ENCODE results near the gene INSR.
"Not testable (repeated sequence)": the region's sequence is repeated elsewhere in the genome, so short reads cannot be mapped to it uniquely, and the experiment has no call there.

Gene INSR

DNA sequence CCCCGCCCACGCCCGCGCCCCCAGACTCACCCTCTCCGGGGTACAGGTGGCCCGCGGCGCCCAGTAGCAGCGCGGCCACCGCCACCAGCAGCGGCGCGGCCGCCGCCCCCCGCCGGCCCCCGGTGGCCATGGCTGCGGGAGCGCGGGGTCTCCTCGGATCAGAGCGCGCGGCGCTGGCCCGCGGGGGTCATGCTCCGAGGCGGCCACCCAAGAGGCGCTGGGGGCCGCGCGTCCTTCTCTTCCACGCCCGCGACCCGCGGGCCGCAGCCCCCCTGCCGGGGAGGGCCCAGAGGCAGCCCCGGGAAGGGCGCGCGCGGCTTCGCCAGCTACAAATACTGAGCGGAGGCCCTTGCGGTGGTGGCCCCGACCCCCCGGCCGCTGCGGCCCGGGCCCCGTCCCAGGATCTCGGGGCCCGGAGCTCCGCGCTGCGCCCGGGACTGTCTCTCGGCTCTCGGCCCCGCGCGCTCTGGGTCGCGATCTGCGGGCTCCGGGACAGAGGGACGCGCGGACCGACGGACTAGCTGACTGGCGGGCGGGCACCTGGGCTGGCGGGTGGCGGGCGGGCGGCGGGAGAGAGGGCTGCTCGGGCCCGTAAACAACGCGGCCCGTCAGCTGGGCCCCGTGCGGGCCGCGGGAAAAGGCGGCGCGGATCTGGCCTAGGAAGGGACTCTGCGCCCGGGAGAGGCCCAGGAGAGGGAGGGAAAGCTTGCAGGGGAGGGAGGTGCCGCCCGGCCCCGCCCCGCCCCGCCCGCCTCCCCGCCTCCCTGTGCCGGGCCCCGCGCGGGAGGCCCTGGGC is at the start of gene INSR:
INSR (minus strand) TSS at position 653 of the 796 bp plus-strand sequence; CDS start at position 130, 523 bp downstream.
- DNase-seq (ENCODE audit: low read depth in 2 of 2): peak; percentile 42 to 64

DNA sequence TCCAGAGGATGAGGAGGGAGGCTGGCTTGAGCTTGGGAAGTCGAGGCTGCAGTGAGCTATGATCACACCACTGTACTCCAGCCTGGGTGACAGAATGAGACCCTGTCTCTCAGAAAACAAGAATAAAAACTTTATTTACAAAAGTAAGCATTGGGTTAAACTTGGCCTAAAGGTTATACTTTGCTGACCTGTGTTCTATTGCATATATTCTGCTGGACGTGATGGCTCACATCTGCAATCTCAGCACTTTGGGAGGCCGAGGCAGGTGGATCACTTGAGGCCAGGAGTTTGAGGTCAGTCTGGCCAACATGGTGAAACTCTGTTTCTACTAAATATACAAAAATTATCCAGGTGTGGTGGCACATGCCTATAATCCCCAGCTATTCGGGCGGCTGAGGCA is 47.9 kb upstream of the INSR start:
- DNase-seq (ENCODE audit: low read depth in 2 of 2): no peak

DNA sequence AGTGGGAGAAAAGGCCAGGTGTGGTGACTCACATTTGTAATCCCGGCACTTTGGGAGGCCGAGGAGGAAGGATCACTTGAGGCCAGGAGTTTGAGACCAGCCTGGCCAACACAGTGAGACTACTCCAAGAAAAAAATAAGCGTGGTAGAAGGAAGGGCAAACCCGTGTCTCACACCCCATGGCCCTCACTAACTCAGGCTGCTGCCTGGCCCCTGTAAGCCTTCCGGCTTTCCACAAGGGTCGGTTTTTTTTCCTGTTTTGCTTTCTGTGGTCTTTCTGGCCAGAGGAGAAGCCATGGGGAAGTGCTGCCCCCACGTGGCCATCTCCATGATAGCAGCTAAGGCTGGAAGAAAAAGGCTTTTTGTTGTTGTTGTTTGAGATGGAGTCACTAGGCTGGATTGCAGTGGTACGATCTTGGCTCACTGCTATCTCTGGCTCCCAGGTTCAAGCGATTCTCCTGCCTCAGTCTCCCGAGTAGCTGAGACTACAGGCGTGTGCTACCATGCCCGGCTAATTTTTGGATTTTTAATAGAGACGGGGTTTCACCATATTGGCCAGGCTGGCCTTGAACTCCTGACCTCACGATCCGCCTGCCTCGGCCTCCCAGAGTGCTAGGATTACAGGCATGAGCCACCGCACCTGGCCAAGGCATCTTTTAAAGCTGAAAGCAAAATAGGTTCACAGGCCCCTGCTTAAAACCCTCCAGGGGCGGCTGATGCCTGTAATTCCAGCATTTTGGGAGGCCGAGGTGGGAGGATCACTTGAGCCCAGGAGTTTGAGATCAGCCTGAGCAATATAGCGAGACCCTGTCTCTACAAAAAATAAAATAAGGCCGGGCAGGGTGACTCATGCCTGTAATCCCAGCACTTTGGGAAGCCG is 47.0 kb upstream of the INSR start:
- DNase-seq (ENCODE audit: low read depth in 2 of 2): peak; percentile 82 to 84

DNA sequence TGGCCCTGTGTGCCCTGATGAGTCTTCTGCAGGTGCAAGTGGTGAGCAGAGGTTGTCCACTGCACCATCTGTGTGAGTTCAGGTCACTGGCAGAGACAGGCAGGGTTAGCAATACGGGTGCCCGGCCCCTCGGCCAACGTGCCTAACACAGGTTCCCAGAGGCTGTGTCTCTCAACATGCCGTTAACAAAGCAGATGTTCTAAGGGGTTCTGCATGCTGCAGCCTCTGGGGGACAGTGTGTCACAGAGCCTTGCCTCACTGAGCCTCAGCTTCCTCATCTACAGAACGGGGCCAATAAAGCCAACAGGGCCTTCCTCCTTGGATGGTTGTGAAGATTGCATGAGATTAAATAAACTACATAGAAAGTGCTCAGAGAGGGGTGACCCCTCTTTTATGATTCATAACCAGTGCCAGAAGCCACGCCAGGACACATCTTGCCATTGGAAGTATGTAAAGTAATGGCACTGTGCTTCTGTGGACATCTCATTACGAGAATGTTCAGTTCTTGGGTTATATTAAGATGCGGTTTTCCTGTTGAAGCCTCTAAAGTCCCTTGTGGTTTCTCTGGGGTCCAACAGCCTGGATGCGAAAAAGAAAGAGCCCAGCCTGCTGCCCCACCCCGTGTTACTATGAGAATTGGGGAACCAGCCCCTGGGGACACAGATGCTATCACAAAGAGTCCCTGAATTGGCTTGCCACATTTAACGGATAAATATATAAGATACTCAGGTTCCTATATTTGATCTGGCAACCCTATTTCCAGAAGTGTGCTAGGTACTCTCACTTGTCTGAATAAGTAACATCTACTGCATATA is 43.4 kb upstream of the INSR start:
- no peak for DNase-seq (ENCODE audit: low read depth in 2 of 2)

DNA sequence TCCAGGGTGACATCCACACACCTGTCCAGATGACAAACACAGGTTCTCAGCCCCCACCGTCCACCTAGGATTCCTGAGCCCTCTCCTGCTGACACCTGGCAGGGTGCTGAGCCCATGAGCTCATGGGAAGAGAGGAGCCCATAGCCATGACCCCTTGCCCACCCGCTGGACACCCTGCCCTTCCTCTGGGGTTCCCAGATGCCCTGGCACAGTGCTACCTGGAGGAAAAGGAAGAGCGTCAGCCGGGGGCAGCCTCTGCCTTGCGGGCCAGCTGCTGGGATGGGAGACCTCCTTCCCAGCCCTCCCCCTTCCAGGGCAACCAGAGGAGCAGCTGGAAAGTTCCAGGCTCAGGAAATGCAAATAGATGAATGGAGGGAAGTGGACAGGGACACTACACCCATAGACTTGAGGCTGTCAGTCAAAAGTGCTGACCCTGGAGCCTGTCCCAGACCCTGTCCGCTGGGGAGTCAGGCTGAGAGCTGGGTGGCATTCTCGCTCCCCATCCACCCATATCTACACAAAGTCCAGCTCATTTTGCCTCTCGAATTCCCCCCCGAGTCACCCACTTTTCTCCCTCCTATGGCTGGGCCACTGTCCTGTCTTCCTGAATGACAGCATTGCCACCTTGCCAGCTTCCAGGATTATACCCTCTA is 42.2 kb upstream of the INSR start:
- no peak for DNase-seq (ENCODE audit: low read depth in 2 of 2)

DNA sequence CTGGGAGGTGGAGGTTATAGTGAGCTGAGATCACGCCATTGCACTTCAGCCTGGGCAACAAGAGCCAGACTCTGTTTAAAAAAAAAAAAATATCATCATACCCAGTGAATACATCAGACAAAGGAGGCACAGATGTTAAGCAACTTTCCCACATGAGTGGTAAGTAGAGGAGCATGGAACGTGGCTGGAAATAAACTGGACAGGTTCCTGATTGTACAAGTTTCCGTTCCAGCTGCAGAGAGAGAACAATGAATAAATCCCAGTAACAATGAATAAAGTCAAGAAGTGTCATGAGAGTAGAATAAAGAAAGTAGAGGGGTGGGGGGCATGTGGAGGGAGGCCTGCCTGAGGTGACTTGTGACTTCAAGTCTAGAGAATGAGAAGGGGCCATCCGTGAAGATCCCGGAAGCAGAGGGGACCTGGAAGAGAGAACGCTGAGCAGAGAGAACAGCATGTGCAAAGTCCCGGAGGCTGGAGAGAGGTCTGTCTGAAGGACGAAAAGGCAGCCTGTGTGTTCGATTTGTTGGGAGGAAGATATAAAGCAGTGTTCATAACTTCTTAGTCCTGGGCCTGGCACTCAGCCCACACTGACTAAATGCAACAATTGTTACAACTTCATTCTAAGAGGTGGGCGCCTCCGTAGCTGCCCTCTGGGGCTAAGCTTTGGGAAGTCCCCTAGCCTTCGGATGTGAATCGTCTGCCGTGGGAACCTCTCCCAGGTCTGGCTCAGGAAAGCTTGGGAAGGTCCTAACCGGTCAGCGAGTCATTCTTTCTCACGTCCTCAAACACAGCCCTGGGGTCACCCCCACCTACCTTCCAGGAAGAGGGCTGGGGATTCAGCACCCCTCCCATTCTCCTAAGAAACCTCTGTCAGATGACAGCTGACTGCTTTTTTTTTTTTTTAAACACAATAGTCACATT is 39.2 kb upstream of the INSR start:
- no peak for DNase-seq (ENCODE audit: low read depth in 2 of 2)

DNA sequence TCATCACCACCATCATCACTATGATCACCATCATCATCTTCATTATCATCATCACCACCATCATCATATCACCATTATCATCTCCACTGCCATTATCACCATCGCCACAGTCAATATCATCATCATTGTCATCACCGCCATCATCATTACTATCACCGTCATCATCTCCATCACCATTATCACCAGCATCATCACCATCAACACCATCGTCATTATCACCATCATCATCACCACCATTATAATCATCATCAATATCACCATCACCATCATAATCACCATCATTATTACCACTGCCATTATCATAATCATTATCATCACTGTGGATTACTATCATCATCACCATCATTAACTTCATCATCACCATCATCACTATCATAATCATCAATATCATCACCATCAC is 37.2 kb upstream of the INSR start:
- no peak for DNase-seq (ENCODE audit: low read depth in 2 of 2)

DNA sequence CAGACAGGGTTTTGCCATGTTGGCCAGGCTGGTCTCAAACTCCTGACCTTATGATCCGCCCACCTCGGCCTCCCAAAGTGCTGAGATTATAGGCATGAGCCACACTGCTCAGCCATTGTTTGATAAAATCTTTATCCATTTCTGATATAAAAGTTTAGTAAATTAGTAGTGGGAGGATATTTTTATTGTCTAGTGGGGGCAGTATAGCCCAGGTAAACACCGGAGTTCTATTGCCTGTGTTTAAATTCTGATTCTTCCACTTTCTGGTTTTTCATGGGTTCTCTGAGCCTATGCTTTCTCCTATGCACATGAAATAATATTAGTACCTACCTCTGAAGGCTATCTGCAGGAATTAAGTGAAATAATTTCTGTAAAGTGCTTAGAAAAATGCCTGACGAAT is 34.4 kb upstream of the INSR start:
- DNase-seq (ENCODE audit: low read depth in 2 of 2): no peak

DNA sequence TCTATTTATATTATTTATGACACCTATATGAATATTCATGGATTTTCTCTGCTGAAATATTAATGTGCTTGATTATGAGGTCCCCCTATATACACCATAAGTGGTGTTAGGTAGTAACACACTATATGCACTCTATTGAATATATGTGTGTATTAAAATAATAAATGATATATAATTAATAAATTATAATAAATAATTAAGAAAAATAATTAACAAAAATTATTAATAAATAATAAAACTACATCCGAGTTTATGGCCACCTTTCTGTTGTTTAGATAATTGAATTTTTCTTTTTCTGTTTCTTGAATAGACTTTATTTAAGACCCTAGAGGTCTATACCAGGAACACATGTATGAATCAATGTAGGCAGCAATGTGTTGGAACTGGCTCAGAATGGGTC is 33.6 kb upstream of the INSR start:
- DNase-seq (ENCODE audit: low read depth in 2 of 2): no peak

DNA sequence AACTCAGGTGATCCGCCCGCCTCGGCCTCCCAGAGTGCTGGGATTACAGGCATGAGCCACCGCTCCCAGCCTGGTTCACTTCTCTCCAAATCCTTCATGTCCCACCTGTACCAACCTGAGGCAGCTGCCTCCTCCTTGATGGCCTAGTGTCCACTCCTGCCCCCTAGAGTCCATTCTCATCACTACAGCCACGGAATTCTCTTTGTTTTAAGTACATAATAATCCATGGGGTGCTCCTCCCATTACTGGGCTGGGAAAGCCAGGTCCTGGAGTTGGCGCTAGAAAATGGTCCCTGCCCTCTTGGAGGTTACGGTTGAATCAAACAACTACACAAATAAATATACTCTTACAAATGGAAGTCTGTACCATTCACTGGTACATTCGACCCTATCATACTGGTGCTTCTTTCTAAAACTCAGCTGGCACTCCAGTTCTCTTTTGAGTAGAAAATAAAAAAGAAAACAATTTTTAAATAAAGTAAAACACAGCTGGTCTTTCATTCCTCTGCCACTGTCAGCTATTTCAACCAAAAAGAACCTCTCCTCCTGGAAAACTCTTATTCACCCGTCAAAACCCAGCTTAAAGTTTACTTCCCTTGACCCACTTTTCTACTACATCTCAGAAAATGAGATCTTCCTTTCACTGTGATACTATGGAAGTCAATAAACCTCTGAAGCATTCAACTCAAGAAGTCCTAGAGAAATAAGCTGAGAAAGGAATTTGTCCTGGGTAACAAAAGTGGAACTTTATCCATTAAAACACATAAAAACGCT is 32.1 kb upstream of the INSR start:
- no peak for DNase-seq (ENCODE audit: low read depth in 2 of 2)

DNA sequence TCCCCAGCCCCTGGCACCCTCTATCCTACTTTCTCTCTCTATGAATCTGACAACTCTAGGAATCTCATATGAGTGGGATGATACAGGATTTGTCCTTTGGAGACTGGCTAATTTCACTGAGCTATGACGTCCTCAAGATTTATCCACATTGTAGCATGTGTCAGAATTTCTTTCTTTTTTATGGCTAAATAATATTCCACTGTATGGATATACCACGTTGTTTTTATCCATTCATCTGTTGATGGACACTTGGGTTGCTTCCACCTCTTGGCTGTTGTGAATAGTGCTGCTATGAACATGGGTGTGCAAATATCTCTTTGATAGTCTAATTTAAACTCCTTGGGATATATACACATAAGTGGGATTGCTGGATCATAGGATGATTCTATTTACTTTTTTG is 24.0 kb upstream of the INSR start:
- DNase-seq (ENCODE audit: low read depth in 2 of 2): no peak

DNA sequence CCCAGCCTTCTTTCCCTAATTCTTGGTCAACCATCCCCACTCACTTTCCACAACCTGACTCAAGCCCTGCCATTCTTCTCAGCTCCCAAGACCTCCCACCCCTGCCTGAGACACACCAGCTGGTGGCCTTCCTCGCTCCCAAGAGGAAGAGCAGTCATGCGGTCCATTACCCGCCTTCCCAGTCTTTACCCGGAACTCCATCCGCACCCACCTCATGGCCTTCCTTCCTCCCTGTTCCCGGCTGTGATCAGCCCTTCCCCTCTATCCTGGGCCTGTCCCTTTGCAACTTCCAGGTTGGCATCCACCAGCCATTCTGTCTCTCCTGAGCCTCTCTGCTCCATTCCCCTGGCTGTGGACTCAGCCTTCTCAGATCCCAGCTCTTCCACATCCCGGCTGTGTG is 18.6 kb upstream of the INSR start:
- no peak for DNase-seq (ENCODE audit: low read depth in 2 of 2)

DNA sequence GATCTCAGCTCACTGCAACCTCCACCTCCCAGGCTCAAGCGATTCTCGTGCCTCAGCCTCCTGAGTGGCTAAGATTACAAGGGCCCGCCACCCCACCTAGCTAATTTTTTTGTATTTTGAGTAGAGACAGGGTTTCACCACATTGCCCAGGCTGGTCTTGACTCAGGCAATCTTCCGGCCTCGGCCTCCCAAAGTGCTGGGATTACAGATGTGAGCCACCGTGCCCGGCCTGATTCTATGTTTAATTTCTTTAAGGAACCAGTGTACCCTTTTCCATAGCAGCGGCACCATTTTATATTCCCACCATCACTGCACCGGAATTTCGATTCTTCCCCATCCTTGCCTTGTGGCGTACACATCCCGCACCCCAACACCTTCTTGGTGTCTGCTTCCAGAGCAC is 17.7 kb upstream of the INSR start:
- no peak for DNase-seq (ENCODE audit: low read depth in 2 of 2)

DNA sequence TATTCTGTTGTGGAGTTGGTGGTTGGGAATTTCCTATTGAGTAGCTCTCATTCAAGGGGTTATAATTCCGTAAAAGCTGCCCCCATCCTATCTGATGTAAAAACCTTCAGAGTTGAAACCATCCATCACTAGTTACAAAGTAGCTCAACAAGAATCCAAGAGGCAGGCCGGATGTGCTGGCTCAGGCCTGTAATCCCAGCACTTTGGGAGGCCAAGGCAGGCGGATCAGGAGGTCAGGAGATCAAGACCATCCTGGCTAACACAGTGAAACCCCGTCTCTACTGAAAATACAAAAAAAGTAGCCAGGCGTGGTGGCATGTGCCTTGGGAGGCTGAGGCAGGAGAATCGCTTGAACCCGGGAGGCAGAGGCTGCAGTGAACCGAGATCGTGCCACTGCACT is 14.1 kb upstream of the INSR start:
- not testable (repeated sequence) for DNase-seq (ENCODE audit: low read depth in 2 of 2)

DNA sequence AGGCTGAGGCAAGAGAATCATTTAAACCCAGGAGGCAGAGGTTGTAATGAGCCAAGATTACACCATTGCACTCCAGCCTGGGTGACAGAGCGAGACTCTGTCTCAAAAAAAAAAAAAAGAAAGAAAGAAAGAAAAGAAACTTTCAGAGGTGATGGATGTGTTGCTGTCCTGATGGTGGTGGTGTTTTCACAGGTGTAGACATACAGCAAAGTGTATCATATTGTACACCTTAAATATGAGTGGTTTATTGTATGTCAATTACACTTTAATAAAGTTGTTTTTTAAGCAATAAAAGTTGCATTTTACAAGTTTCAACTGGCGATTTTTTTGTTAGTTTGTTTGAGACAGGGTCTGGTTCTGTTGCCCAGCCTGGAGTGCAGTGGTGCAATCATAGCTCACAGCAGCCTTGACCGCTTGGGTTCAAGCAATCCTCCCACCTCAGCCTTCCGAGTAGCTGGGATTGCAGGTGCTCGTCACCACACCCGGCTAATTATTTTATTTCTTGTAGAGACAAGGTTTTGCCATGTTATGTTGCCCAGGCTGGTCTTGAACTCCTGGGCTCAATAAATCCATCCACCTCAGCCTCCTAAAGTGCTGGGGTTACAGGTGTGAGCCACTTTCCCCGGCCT is 13.5 kb upstream of the INSR start:
- no peak for DNase-seq (ENCODE audit: low read depth in 2 of 2)

DNA sequence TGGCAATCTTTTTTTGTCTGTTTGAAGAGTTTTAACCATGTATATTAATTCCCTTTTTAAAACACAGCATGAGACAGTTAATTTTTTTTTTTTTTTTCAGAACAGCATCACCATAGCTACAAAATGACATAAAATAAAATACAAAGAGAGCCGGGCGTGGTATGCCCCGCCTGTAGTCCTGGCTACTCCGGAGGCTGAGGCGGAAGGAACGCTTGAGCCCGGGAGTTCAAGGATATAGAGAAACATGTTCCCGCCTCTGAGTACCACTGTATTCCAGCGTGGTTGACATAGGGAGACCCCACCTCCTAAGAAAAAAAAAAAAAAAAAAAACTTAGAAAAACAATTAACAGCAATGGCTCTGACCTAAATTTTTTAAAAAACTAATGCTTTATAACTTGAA is 10.0 kb upstream of the INSR start:
- DNase-seq (ENCODE audit: low read depth in 2 of 2): no peak

DNA sequence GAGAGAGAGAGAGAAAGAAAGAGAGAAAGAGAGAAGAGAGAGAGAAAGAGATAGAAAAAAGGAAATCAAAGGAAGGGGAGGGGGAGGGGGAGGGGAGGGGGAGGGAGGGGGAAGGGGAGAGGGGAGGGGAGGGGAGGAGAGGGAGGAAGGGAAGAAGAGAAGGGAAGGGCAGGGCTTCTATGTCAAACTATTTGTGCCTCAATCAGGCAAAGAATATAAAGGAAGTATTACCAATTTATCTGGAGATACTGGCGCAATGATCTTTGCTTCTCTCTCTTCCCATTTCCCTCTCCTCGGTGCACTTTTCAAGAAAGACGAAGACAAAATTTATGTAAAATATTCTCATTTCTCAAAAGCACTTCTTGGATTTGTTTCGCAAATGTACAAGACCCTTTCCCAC is 9.3 kb upstream of the INSR start:
- DNase-seq (ENCODE audit: low read depth in 2 of 2): no peak

DNA sequence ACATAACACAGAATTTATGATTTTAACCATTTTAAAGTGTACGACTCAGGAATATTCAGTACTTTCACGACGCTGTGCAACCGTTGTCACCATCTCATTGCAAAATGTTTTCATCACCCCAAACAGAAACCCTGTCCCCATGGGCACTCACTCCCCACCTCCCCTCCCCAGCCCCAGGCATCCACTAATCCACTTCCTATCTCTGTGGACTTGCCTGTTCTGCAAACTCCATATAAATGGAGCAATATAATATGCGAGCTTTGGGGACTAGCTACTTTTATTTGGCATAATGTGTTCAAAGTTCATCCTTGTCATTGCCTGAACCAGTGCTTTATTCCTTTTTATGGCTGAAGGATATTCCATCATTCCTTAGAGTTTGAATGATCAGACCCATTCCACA is 7.3 kb upstream of the INSR start:
- no peak for DNase-seq (ENCODE audit: low read depth in 2 of 2)

DNA sequence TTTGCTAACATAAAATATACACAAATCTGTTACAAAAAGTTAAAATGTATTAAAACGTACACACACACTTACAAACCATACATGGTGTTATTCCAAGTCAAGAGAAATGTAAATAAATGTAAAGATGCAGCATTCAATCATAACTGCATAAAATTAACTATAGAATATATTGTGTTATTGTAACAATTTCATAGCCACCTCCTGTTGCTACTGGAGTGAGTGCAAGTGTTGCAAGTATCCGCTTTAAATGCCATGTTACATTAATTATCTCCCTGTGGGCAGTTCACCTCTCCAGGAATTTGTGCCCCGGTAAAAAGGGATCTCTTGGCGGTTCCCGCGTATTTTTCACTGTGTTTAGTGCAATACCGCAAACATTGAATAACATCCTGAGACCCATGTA is 3.5 kb upstream of the INSR start:
- no peak for DNase-seq (ENCODE audit: low read depth in 2 of 2)

All from activated CD4-positive, alpha-beta T cell treated with anti-CD3 and anti-CD28 coated beads for 24 hours (primary cell).